Mesothelial cell of epicardium (in vitro differentiated cells): ENCODE measurements around the gene C3orf33. TPM values are rescaled to one million over a fixed set of nuclear protein-coding genes. Genes with fewer than 3 reads are reported as not detected.
A peak's percentile ranks its signal among the peaks of the same experiment; 100 is the strongest.

ENCODE experiments used
- DNase-seq, 2 experiments: peaks; one replicate each; pipeline ENCODE4 v3.0.0; 2021; ENCODE audit warnings: low spot score in 2 of 2; ENCODE audit not compliant: unreplicated experiment in 2 of 2
- H3K27ac Mint-ChIP-seq: 2 replicates; pipeline ENCODE4 v1.8.0; 2021; ENCODE audit warnings: mixed read lengths
- H3K27me3 Mint-ChIP-seq: 2 replicates; pipeline ENCODE4 v1.8.0; 2021; ENCODE audit warnings: low read depth, mixed read lengths
- H3K36me3 Mint-ChIP-seq: 2 replicates; pipeline ENCODE4 v1.8.0; 2021; ENCODE audit warnings: mixed read lengths
- H3K4me1 Mint-ChIP-seq: 2 replicates; pipeline ENCODE4 v1.8.0; 2021; ENCODE audit warnings: mixed read lengths
- H3K4me3 Mint-ChIP-seq: 2 replicates; pipeline ENCODE4 v1.8.0; 2021; ENCODE audit warnings: mild to moderate bottlenecking, moderate library complexity, mixed read lengths
- H3K9me3 Mint-ChIP-seq: 2 replicates; pipeline ENCODE4 v1.8.0; 2021; ENCODE audit warnings: mixed read lengths
- CTCF ChIP-seq: fragments of 200-600 bp; sonication (generic); IDR thresholded peaks from one replicate; pipeline ENCODE4 v1.5.0; 2021; ENCODE audit warnings: antibody characterized with exemption; ENCODE audit not compliant: unreplicated experiment
- total RNA-seq: library from RNA; stranded (reverse); gene quantifications from 3 replicates; pipeline ENCODE4 v1.2.1, GENCODE V29; 2021

Gene C3orf33
- total RNA-seq, 1 donor from 2014 or later, result 6.2 TPM

GRCh38 chr3:155736381-155736780 lies 69.7 kb downstream of the C3orf33 start:
- H3K4me3 Mint-ChIP-seq, result no peak overlapping the region
- DNase-seq, result no peak
- peaks cover 7% of the 10 kb centered on the region for H3K4me1 Mint-ChIP-seq
- H3K27me3 Mint-ChIP-seq, result peaks cover 7% of the 10 kb centered on the region
- H3K36me3 Mint-ChIP-seq, result no peaks in the 10 kb centered on the region
- no peaks in the 10 kb centered on the region for H3K9me3 Mint-ChIP-seq
- H3K27ac Mint-ChIP-seq, result no peak overlapping the region
- TF ChIP-seq CTCF, result no peak

- H3K27ac Mint-ChIP-seq, result no peak overlapping the region
- no peaks in the 10 kb centered on the region for H3K4me1 Mint-ChIP-seq
- no peak overlapping the region for H3K4me3 Mint-ChIP-seq
- no peak for DNase-seq
- TF ChIP-seq CTCF, result no peak
- peaks cover 2% of the 10 kb centered on the region for H3K27me3 Mint-ChIP-seq
- H3K36me3 Mint-ChIP-seq, result no peaks in the 10 kb centered on the region
- H3K9me3 Mint-ChIP-seq, result peaks cover 2% of the 10 kb centered on the region
Observed at GRCh38 chr3:155730843-155731242, 75.2 kb downstream of the C3orf33 start.

GRCh38 chr3:155727836-155728235 lies 78.2 kb downstream of the C3orf33 start:
- no peak overlapping the region for H3K27ac Mint-ChIP-seq
- H3K4me1 Mint-ChIP-seq, result no peaks in the 10 kb centered on the region
- H3K4me3 Mint-ChIP-seq, result no peak overlapping the region
- H3K9me3 Mint-ChIP-seq, result peaks cover 17% of the 10 kb centered on the region
- DNase-seq, result no peak
- H3K27me3 Mint-ChIP-seq, result no peaks in the 10 kb centered on the region
- no peak for TF ChIP-seq CTCF
- no peaks in the 10 kb centered on the region for H3K36me3 Mint-ChIP-seq

GRCh38 chr3:155714295-155714718 lies 91.8 kb downstream of the C3orf33 start:
- H3K27ac Mint-ChIP-seq, result peak overlapping the region; percentile 22
- no peak overlapping the region for H3K4me3 Mint-ChIP-seq
- H3K9me3 Mint-ChIP-seq, result peaks cover 23% of the 10 kb centered on the region
- peaks cover 14% of the 10 kb centered on the region for H3K4me1 Mint-ChIP-seq
- no peak for TF ChIP-seq CTCF
- no peaks in the 10 kb centered on the region for H3K27me3 Mint-ChIP-seq
- DNase-seq, result no peak
- no peaks in the 10 kb centered on the region for H3K36me3 Mint-ChIP-seq

Other genes starting within 250 kb of the C3orf33 start
- 1.0 to 1.3 TPM (median 1.2 TPM) in 3 replicates for gene PLCH1, start 61.2 kb downstream of the C3orf33 start, total RNA-seq
- 22.3 to 23.8 TPM (median 22.8 TPM) in 3 replicates for gene SLC33A1, start 48.1 kb upstream of the C3orf33 start, total RNA-seq
- 69.3 to 72.6 TPM (median 69.6 TPM) in 3 replicates for gene GMPS, start 64.4 kb upstream of the C3orf33 start, total RNA-seq